Liver (tissue), 9 donors: ENCODE measurements around the gene BCS1L. TPM values are rescaled to one million over a fixed set of nuclear protein-coding genes. Genes with fewer than 3 reads are reported as not detected.

ENCODE experiments used
- DNase-seq: peaks from one replicate; pipeline ENCODE4 v3.0.0-alpha.2; 2017; ENCODE audit warnings: low spot score
- H3K27ac ChIP-seq, 2 donors: one replicate each; pipeline ENCODE4 v1.7.0; 2013; ENCODE audit warnings: inconsistent platforms in 2 of 2, low read length in 2 of 2, control low read depth in 1 of 2, low read depth in 1 of 2, mild to moderate bottlenecking in 1 of 2
- H3K27me3 ChIP-seq, 4 donors: one replicate each; pipeline versions ENCODE4 v1.6.1 to v1.7.0; 2013; ENCODE audit warnings: low read length in 3 of 4, inconsistent platforms in 1 of 4, mild to moderate bottlenecking in 1 of 4, moderate library complexity in 1 of 4; ENCODE audit not compliant: control insufficient read depth in 4 of 4, insufficient read depth in 4 of 4
- H3K36me3 ChIP-seq, 4 donors: one replicate each; pipeline versions ENCODE4 v1.6.1 to v1.7.0; 2013; ENCODE audit warnings: low read length in 3 of 4, mild to moderate bottlenecking in 3 of 4, low read depth in 1 of 4, moderate library complexity in 1 of 4; ENCODE audit not compliant: control insufficient read depth in 4 of 4, insufficient read depth in 3 of 4
- H3K4me1 ChIP-seq, 4 donors: one replicate each; pipeline versions ENCODE4 v1.6.1 to v1.7.0; 2013; ENCODE audit warnings: low read length in 3 of 4, mild to moderate bottlenecking in 3 of 4, moderate library complexity in 1 of 4; ENCODE audit not compliant: control insufficient read depth in 4 of 4, insufficient read depth in 4 of 4
- H3K4me3 ChIP-seq, 3 donors: one replicate each; pipeline versions ENCODE4 v1.6.1 to v1.7.0; 2013; ENCODE audit warnings: low read length in 3 of 3, control low read depth in 1 of 3, low read depth in 1 of 3, mild to moderate bottlenecking in 1 of 3
- H3K9ac ChIP-seq, 2 donors: one replicate each; pipeline ENCODE4 v1.7.0; 2013; ENCODE audit warnings: low read length in 2 of 2, mild to moderate bottlenecking in 2 of 2, moderate library complexity in 2 of 2, control low read depth in 1 of 2, low read depth in 1 of 2
- H3K9me3 ChIP-seq, 4 donors: one replicate each; pipeline versions ENCODE4 v1.6.1 to v1.7.0; 2013; ENCODE audit warnings: low read length in 3 of 4; ENCODE audit not compliant: control insufficient read depth in 4 of 4
- ATF3 ChIP-seq: IDR thresholded peaks from 2 replicates; pipeline ENCODE4 v1.6.1; 2016; ENCODE audit warnings: antibody characterized with exemption
- CTCF ChIP-seq: fragments of 150-350 bp; IDR thresholded peaks from 2 replicates; pipeline ENCODE4 v1.5.1; 2017; ENCODE audit warnings: improper control_type of control experiment, low read depth, low read length; ENCODE audit not compliant: missing input control
- EGR1 ChIP-seq, 2 donors: IDR thresholded peaks; 2 replicates each; pipeline ENCODE4 v1.6.1; 2016 to 2018; ENCODE audit warnings: antibody characterized with exemption in 2 of 2, low read depth in 2 of 2
- FOXA1 ChIP-seq: IDR thresholded peaks from 2 replicates; pipeline ENCODE4 v1.6.1; 2016; ENCODE audit warnings: antibody characterized with exemption
- FOXA2 ChIP-seq: IDR thresholded peaks from 2 replicates; pipeline ENCODE4 v1.6.1; 2016; ENCODE audit warnings: antibody characterized with exemption
- GABPA ChIP-seq, 2 donors: IDR thresholded peaks in 1 of 2; conservative IDR thresholded peaks in 1 of 2; 2 replicates each; pipeline ENCODE4 v1.6.1; 2016; ENCODE audit warnings: antibody characterized with exemption in 2 of 2, mild to moderate bottlenecking in 1 of 2, moderate library complexity in 1 of 2
- HNF4A ChIP-seq, 2 donors: conservative IDR thresholded peaks; 2 replicates each; pipeline ENCODE4 v1.6.1; 2016; ENCODE audit warnings: antibody characterized with exemption in 2 of 2, mild to moderate bottlenecking in 2 of 2
- HNF4G ChIP-seq: IDR thresholded peaks from 2 replicates; pipeline ENCODE4 v1.6.1; 2016; ENCODE audit warnings: antibody characterized with exemption
- JUND ChIP-seq, 2 donors: IDR thresholded peaks; 2 replicates each; pipeline ENCODE4 v1.6.1; 2016; ENCODE audit warnings: antibody characterized with exemption in 2 of 2
- MAX ChIP-seq: IDR thresholded peaks from 2 replicates; pipeline ENCODE4 v1.6.1; 2016; ENCODE audit warnings: antibody characterized with exemption
- NR2F2 ChIP-seq: IDR thresholded peaks from 2 replicates; pipeline ENCODE4 v1.6.1; 2016; ENCODE audit warnings: antibody characterized with exemption
- RAD21 ChIP-seq, 2 donors: IDR thresholded peaks; 2 replicates each; pipeline ENCODE4 v1.6.1; 2016; ENCODE audit warnings: antibody characterized with exemption in 2 of 2, mild to moderate bottlenecking in 2 of 2
- REST ChIP-seq: IDR thresholded peaks from 2 replicates; pipeline ENCODE4 v1.6.1; 2016; ENCODE audit warnings: antibody characterized with exemption, mild to moderate bottlenecking
- RXRA ChIP-seq, 2 donors: IDR thresholded peaks; 2 replicates each; pipeline ENCODE4 v1.6.1; 2017 to 2018; ENCODE audit warnings: antibody characterized with exemption in 2 of 2, mild to moderate bottlenecking in 1 of 2
- SP1 ChIP-seq: IDR thresholded peaks from 2 replicates; pipeline ENCODE4 v1.6.1; 2018; ENCODE audit warnings: antibody characterized with exemption, mild to moderate bottlenecking
- TAF1 ChIP-seq: conservative IDR thresholded peaks from 2 replicates; pipeline ENCODE4 v1.6.1; 2016; ENCODE audit warnings: antibody characterized with exemption, mild to moderate bottlenecking
- YY1 ChIP-seq: IDR thresholded peaks from 2 replicates; pipeline ENCODE4 v1.6.1; 2016; ENCODE audit warnings: antibody characterized with exemption, mild to moderate bottlenecking
- ZBTB33 ChIP-seq: IDR thresholded peaks from 2 replicates; pipeline ENCODE4 v1.6.1; 2016; ENCODE audit warnings: antibody characterized with exemption
- WGBS: extraction: QIAGEN DNeasy Blood & Tissue Kit; methylation state at CpG from one replicate; pipeline ENCODE4 v1.1.7; 2013; 5-methylcytosine and 5-hydroxymethylcytosine counted together
- polyA plus RNA-seq, 2 donors: library from polyadenylated mRNA; stranded (reverse) in 1 of 2; unstranded in 1 of 2; fragments of 200-250 nt in 1 of 2; fragments of >200 nt in 1 of 2; fragmentation: Nextera tagmentation in 1 of 2; extraction: Ambion mirVana in 1 of 2; gene quantifications; one replicate each; pipeline versions ENCODE4 v1.2.1 to v1.2.3, GENCODE V29; 2013 to 2015
- total RNA-seq, 2 donors: library from RNA; depleted of rRNA; stranded (reverse); fragments of >200 nt; gene quantifications; one replicate each; pipeline ENCODE4 v1.2.3, GENCODE V29; 2014
- donor health status: healthy.
- donor health status: healthy.
- donor health status: healthy.
- donor health status: healthy.
- donor health status: healthy.

The BCS1L gene
- total and polyA plus RNA-seq, 4 donors: 14.8 to 30.1 (median 25.2) TPM

- no peaks in the 10 kb centered on the region for H3K9me3 ChIP-seq
- H3K4me1 ChIP-seq: no peaks in the 10 kb centered on the region
- no peak overlapping the region for H3K4me3 ChIP-seq
- TF ChIP-seq ATF3 (no peak), RAD21 (IDR thresholded peaks at IDR 0.05) (no peak), FOXA2 (no peak), HNF4A (conservative IDR thresholded peaks at IDR 0.05) (no peak), SP1 (no peak), TAF1 (no peak), GABPA (IDR thresholded peaks at IDR 0.05 in 1 of 2, conservative IDR thresholded peaks at IDR 0.05 in 1 of 2) (no peak), FOXA1 (no peak), REST (no peak), HNF4G (no peak), EGR1 (IDR thresholded peaks at IDR 0.05; ENCODE audit: low read depth in 2 of 2) (no peak), JUND (IDR thresholded peaks at IDR 0.05) (no peak), NR2F2 (no peak), ZBTB33 (no peak), MAX (no peak), YY1 (no peak), CTCF (no peak), RXRA (IDR thresholded peaks at IDR 0.05) (no peak)
- 71% methylated on average over 3 of the region's 3 CpGs for WGBS
- no peak overlapping the region for H3K27ac ChIP-seq
- DNase-seq: no peak
- no peak overlapping the region for H3K9ac ChIP-seq
- H3K36me3 ChIP-seq: no peaks in the 10 kb centered on the region
- no peaks in the 10 kb centered on the region for H3K27me3 ChIP-seq
These were observed 36.1 kb upstream of the BCS1L start for GRCh38 chr2:218623366-218623705.

GRCh38 chr2:218626369-218626768 lies 33.1 kb upstream of the BCS1L start:
- Histone ChIP-seq H3K27me3 (no peaks in the 10 kb centered on the region), H3K4me3 (no peak overlapping the region), H3K36me3 (no peaks in the 10 kb centered on the region), H3K27ac (no peak overlapping the region), H3K9me3 (no peaks in the 10 kb centered on the region), H3K9ac (no peak overlapping the region), H3K4me1 (no peaks in the 10 kb centered on the region)
- WGBS: 91% methylated on average over 4 of the region's 4 CpGs
- no peak for TF ChIP-seq ATF3
- no peak for TF ChIP-seq RXRA (IDR thresholded peaks at IDR 0.05)
- no peak for TF ChIP-seq FOXA2
- no peak for TF ChIP-seq MAX
- TF ChIP-seq HNF4G: no peak
- no peak for TF ChIP-seq JUND (IDR thresholded peaks at IDR 0.05)
- no peak for TF ChIP-seq REST
- DNase-seq: no peak
